NCI-H2196 (cell line): ENCODE data around the gene FLNB.
A peak's percentile ranks its signal among the peaks of the same experiment; 100 is the strongest.
"Not testable (repeated sequence)": the region's sequence is repeated elsewhere in the genome, so short reads cannot be mapped to it uniquely, and the experiment has no call there.

Experiments used
- DNase-seq: peaks from one replicate; lab custom pipeline; 2025; ENCODE audit not compliant: unreplicated experiment; lab: John Stamatoyannopoulos, UW

The FLNB gene

GRCh38 chr3:57981483-57982087 is 26.6 kb upstream of the FLNB start:
- DNase-seq = no peak

GRCh38 chr3:57982561-57983243 is 25.5 kb upstream of the FLNB start:
- no peak for DNase-seq

DNA sequence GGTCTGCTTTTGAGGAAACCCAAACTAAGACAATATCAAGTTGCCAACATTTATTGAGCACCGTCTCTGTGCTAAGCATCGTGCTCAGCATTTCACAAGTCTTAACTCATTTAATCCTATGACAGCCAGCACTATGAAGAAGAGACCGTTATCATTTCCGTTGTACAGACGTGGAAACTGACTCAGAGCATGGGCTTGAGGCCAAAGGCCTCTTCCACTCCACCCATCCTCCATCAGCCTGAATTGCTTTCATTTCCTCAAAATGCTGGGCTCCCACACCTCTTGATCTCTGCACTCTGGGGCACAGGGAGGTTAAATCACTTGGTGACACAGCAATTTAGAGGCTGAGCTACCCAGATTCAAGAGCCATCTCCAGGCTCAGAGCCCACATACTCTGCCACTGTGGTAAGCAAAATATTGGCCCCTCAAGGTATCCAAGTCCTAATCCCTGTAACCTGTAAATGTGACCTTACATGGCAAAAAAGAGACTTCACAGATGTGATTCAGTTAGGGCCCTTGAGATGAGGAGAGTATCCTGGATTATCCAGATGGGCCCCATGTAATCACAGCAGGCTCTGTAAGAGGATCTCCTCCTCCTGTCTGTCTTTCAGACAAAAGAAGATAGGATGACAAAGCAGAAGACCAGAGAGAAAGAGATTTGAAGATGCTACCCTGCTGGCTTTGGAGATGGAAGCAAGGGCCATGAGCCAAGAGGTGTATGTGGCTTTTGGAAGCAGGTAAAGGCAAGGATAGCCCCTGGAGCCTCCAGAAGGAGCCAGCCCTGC is 24.3 kb upstream of the FLNB start:
- DNase-seq = no peak

- peak; percentile 26 for DNase-seq
Observed at GRCh38 chr3:57985176-57985983, 22.8 kb upstream of the FLNB start.

- no peak for DNase-seq
Observed at GRCh38 chr3:57985984-57986246, 22.3 kb upstream of the FLNB start.

- no peak for DNase-seq
Observed at GRCh38 chr3:57986261-57986660, 22.0 kb upstream of the FLNB start.

DNA sequence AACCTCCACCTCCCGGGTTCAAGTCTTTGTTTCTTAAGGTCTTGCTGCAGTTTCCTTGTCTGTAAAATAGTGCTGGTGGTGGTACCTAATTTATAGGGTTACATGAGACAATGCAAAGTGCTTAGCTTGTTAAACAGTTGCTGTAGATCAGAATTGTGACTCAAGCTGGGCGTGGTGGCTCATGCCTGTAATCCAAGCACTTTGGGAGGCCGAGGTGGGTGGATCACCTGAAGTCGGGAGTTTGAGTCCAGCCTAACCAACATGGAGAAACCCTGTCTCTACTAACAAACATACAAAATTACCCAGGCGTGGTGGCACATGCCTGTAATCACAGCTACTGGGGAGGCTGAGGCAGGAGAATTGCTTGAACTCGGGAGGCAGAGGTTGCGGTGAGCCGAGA is 19.0 kb upstream of the FLNB start:
- DNase-seq = not testable (repeated sequence)

GRCh38 chr3:57989646-57990045 is 18.6 kb upstream of the FLNB start:
- no peak for DNase-seq

DNA sequence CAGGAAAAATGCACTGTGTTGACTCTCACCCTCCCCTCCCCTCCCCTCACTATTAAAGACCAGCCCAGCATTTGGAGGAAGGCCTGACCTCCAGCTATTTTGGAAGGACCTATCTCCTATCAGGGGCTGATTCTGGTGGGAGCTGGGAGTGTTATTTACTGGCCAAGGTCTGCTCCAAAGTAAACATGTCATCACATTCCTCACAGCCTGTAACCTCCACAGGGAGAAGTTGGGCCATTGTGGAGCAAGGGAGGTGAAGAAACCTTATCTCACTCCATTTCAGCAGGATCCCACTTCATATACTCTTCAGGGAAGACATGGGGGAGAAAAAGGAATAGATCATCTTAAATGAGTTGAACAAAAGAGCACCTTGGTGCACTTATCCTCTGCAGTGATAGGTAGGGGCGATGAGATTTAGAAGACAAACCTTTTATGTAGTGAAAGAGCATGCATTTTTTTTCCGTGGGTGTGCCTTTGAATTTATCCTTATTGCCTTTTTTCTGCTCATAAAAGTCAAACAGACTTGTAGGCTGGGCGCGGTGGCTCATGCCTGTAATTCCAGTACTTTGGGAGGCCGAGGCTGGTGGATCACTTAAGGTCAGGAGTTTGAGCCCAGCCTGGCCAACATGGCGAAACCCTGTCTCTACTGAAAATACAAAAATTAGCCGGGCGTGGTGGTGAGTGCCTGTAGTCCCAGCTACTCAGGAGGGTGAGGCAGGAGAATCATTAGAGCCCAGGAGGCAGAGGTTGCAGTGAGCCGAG is 15.6 kb upstream of the FLNB start:
- DNase-seq = no peak

DNA sequence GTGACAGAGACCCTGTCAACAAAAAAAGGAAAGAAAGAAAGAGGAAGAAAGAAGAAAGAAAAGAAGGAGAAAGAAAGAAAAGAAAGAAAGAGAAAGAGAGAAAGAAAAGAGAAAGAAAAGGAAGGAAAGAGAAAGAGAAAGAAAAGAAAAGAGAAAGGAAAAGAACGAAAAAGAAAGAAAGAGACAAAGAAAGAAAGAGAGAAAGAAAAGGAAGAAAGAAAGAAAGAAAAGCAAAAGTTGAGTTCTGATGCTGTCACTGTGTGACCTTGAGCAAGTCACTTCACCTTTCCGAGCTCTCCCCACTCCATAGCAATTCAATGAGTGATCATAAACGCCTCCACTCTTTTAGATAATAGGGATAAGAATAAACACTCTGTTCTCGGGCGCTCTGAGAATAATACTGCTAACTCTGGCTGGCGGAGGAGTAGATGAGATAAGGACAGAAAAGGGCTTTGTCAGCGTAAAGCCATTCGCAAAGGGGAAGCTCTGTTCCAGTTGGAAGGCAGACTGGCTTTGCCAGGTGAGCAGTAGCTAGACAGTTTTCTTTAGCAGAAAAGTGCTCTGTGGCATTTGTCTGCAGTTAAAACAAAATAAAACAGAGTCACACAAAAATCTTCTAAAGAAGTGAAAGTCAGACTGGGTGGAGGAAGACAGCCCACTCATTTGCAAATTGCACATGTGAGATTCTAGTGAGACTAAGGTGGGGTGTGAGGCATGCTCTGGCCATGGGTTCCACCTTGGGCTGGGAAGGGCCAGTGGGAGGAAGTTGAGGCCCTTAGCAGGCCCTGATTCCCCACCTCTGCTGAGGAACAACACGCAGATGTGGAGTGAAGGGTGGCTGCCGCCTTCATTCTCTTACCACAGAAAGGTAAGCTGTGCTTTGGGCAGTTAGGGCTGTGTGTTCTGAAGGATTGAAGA is 9.6 kb upstream of the FLNB start:
- DNase-seq = no peak

- no peak for DNase-seq
Observed at GRCh38 chr3:57999417-58000115, 8.7 kb upstream of the FLNB start.

DNA sequence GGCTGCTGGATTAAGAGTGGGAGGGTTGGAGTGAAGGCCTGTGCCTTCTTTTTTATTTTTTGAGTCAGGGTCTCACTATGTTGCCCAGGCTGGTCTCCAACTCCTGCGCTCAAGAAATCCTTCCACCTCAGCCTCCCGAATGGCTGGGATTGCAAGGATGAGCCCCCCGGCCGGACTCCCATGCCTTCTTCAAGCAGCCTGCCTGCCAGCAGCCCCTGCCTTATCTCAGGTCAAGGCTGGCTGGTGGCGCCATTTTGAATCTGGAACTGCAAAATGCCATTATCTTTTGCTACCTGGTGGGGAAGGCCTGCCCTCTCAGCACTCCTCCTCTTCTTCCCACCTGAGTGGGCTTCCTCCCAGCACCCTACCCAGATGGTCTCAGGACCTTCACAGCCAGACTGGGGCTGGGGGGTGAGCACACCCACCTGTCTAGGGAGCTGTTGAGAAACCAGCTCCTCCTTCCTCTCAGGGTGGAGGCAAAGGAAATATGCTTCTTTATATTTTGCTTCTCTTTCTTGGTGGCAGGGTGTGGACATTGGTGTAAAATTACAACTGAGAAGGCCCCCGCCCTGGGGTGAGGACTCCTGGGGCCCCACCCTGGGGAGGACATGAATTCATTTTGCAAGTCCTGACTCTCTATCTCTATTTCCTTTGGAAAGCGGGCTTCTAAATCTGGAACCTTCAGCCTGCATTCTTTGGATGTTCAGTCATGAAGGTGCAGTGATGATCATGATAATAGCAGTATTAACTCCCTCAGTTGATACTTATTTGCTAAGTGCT is 7.7 kb upstream of the FLNB start:
- no peak for DNase-seq

GRCh38 chr3:58001086-58001467 is 7.1 kb upstream of the FLNB start:
- DNase-seq = no peak

- no peak for DNase-seq
Observed at GRCh38 chr3:58001979-58002378, 6.2 kb upstream of the FLNB start.

GRCh38 chr3:58003093-58003492 is 5.1 kb upstream of the FLNB start:
- no peak for DNase-seq

DNA sequence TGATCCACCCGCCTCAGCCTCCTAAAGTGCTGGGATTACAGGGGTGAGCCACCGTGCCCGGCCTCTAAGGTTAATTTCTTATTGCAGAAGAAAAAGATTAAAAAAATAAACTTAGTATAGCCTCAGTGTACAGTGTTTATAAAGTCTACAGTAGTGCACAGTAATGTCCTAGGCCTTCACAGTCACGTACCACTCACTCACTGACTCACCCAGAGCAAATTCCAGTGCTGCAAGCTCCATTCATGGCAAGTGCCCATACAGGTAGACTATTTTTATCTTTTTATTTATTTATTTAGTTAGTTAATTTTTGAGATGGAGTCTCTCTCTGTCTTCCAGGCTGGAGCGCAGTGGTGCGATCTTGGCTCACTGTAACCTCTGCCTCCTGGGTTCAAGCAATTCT is 3.2 kb upstream of the FLNB start:
- no peak for DNase-seq

GRCh38 chr3:58005669-58006068 is 2.6 kb upstream of the FLNB start:
- DNase-seq = no peak

DNA sequence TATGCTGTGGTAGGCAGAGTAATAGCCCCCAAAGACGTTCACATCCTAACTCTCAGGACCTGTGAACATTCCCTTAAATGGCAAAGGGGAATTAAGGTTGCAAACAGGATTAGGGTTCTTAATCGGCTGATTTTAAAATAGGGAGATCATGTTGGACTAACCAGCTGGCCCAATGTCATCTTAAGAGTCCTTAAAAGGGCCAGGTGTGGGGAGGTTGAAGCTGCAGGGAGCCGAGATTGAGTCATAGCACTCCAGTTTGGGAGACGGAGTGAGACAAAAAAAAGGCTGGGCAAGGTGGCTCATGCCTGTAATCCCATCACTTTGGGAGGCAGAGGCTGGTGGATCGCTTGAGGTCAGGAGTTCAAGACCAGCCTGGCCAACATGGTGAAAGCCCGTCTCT is 1.6 kb upstream of the FLNB start:
- DNase-seq = peak; percentile 12
